PC-9 (cell line): ENCODE measurements around the gene GLRX3.

ENCODE experiments used
- CTCF ChIP-seq: fragments of 200-600 bp; sonication (generic); conservative IDR thresholded peaks from 2 replicates; pipeline ENCODE4 v1.6.1; 2017; ENCODE audit warnings: mixed run types, antibody characterized with exemption, mild to moderate bottlenecking, moderate library complexity
- EZH2 ChIP-seq: fragments of 200-600 bp; sonication (generic); IDR thresholded peaks from 2 replicates; pipeline ENCODE4 v1.8.0; 2017; ENCODE audit warnings: antibody characterized with exemption, low read depth

GRCh38 chr10:130160775-130161174, 24.6 kb downstream of the GLRX3 start:
- no peak for TF ChIP-seq CTCF
- TF ChIP-seq EZH2: no peak
